Upper lobe of left lung (tissue), 6 donors: Measurements from ENCODE around the gene ELAC1. TPM values are rescaled to one million over a fixed set of nuclear protein-coding genes. Genes with fewer than 3 reads are reported as not detected.

Experiments
- ATAC-seq, 2 donors: fragments of 200-7000 bp; cut with Tn5 transposase; one replicate each; pipeline ENCODE4 v1.9.1; 2022; ENCODE audit warnings: mild to moderate bottlenecking in 2 of 2, moderate library complexity in 2 of 2; ENCODE audit not compliant: low FRiP score in 2 of 2
- DNase-seq, 2 donors: peaks; one replicate each; pipeline ENCODE4 v3.0.0-alpha.2; 2019 to 2020
- H3K27ac ChIP-seq, 4 donors: fragments of 200-600 bp; sonication (generic); one replicate each; pipeline ENCODE4 v1.5.1; 2016 to 2019
- H3K27me3 ChIP-seq, 4 donors: fragments of 200-600 bp; sonication (generic); one replicate each; pipeline ENCODE4 v1.5.1; 2017 to 2019
- H3K36me3 ChIP-seq, 4 donors: fragments of 200-600 bp; sonication (generic); one replicate each; pipeline ENCODE4 v1.5.1; 2016 to 2019
- H3K4me1 ChIP-seq, 4 donors: fragments of 200-600 bp; sonication (generic); one replicate each; pipeline ENCODE4 v1.5.1; 2018 to 2019
- H3K4me3 ChIP-seq, 4 donors: fragments of 200-600 bp; sonication (generic); one replicate each; pipeline ENCODE4 v1.5.1; 2017 to 2019; ENCODE audit warnings: mild to moderate bottlenecking in 2 of 4, moderate library complexity in 1 of 4
- H3K9me3 ChIP-seq, 4 donors: fragments of 200-600 bp; sonication (generic); one replicate each; pipeline ENCODE4 v1.5.1; 2018 to 2019
- CTCF ChIP-seq, 6 experiments: fragments of 450-650 bp in 4 of 6; fragments of 200-600 bp in 2 of 6; sonication (generic) in 2 of 6; IDR thresholded peaks; one replicate each; pipeline ENCODE4 v1.5.1; 2016 to 2019; ENCODE audit warnings: antibody characterized with exemption in 6 of 6
- EP300 ChIP-seq, 4 donors: sonication (generic); formaldehyde crosslinking; IDR thresholded peaks; one replicate each; pipeline ENCODE4 v1.5.1; 2017; ENCODE audit warnings: antibody characterized with exemption in 4 of 4, control low read depth in 2 of 4
- POLR2A ChIP-seq, 4 donors: fragments of 450-650 bp; IDR thresholded peaks; one replicate each; pipeline ENCODE4 v1.5.1; 2016 to 2017; ENCODE audit warnings: antibody characterized with exemption in 4 of 4, mild to moderate bottlenecking in 2 of 4
- POLR2AphosphoS5 ChIP-seq, 2 donors: sonication (generic); formaldehyde crosslinking; IDR thresholded peaks; one replicate each; pipeline ENCODE4 v1.5.1; 2017; ENCODE audit warnings: antibody characterized with exemption in 2 of 2
- WGBS, 2 donors: methylation state at CpG; one replicate each; pipeline ENCODE4 v1.1.5; 2017 to 2018; 5-methylcytosine and 5-hydroxymethylcytosine counted together
- small RNA-seq, 4 donors: library from RNA; depleted of rRNA; stranded (forward); fragments of <200 nt; gene quantifications; one replicate each; pipeline ENCODE3, GENCODE V24; 2016
- total RNA-seq, 6 donors: library from RNA; depleted of rRNA in 4 of 6; stranded (reverse); fragments of >200 nt in 4 of 6; gene quantifications; one replicate each; pipeline versions ENCODE4 v1.1.0 to v1.2.1, GENCODE V29; 2016 to 2021
- donor health status: DM: no; HTN: no; CAD: no; lungs with moderate emphysema.
- donor health status: DM: no; HTN: yes; CAD: no; lungs with severe emphysema.

Gene ELAC1
- total RNA-seq, 6 donors from 2014 or later, result 2.3 to 11.9 (median 9.3) TPM

- H3K27ac ChIP-seq, result no peak overlapping the region
- peak overlapping the region in 2 of 4 donors; percentile 72 to 84 for H3K4me3 ChIP-seq
- TF ChIP-seq POLR2A (IDR thresholded peaks at IDR 0.05) (no peak), POLR2AphosphoS5 (IDR thresholded peaks at IDR 0.05) (no peak), CTCF (IDR thresholded peaks at IDR 0.05) (no peak), EP300 (IDR thresholded peaks at IDR 0.05) (no peak)
- H3K36me3 ChIP-seq, result peaks cover 0 to 8% (median 2%) of the 10 kb centered on the region in 4 donors
- no peaks in the 10 kb centered on the region for H3K9me3 ChIP-seq
- ATAC-seq (no peak), DNase-seq (no peak)
- no peaks in the 10 kb centered on the region for H3K27me3 ChIP-seq
- WGBS, 2 donors, result 45 to 51% methylated on average over 5 of the region's 5 CpGs
- peaks cover 26 to 78% (median 69%) of the 10 kb centered on the region in 4 donors for H3K4me1 ChIP-seq
Measured at GRCh38 chr18:51032193-51032592, 64.4 kb downstream of the ELAC1 start.

GRCh38 chr18:51037230-51037629 lies 69.4 kb downstream of the ELAC1 start:
- DNase-seq (no peak), ATAC-seq (no peak)
- Histone ChIP-seq H3K36me3 (peaks cover 0 to 8% (median 2%) of the 10 kb centered on the region in 4 donors), H3K27ac (peak overlapping the region in 1 of 4 donors; percentile 13), H3K9me3 (no peaks in the 10 kb centered on the region), H3K4me3 (no peak overlapping the region), H3K4me1 (peaks cover 47 to 86% (median 84%) of the 10 kb centered on the region in 4 donors), H3K27me3 (no peaks in the 10 kb centered on the region)
- WGBS, 2 donors, result 46 to 49% methylated on average over 2 of the region's 2 CpGs
- TF ChIP-seq CTCF (IDR thresholded peaks at IDR 0.05) (no peak), POLR2AphosphoS5 (IDR thresholded peaks at IDR 0.05) (no peak), EP300 (IDR thresholded peaks at IDR 0.05) (no peak), POLR2A (IDR thresholded peaks at IDR 0.05) (no peak)

Small RNAs within 50 kb of the gene (small RNA-seq; reads per million reads assigned to genes)
- gene RF00019, result 0 reads per million in 4 donors

Other genes with a start within 250 kb of the ELAC1 start
- under 1 TPM in 3 of 6 donors, not detected in 3; 0.46 to 0.77 (median 0.71) TPM for gene MRO, start 148.0 kb upstream of the ELAC1 start, total RNA-seq
- gene ME2, start 88.9 kb upstream of the ELAC1 start, total RNA-seq, result 10 to 100 TPM; 26.9 to 69.8 (median 36.4) TPM
- 100 to 1,000 TPM in 4 of 6 donors, 10 to 100 TPM in 2; 94.7 to 140 (median 107) TPM for gene SMAD4, start 62.2 kb downstream of the ELAC1 start, total RNA-seq
- gene MEX3C, start 229.6 kb downstream of the ELAC1 start, total RNA-seq, result 10 to 100 TPM; 12.2 to 30.7 (median 19.2) TPM